K562 (cell line): ENCODE measurements around the gene MMP28. TPM values are rescaled to one million over a fixed set of nuclear protein-coding genes. Genes with fewer than 3 reads are reported as not detected.

ENCODE experiments used
- ZNF318 ChIP-seq, 2 experiments: fragments of 450-650 bp; IDR thresholded peaks; 2 replicates each; pipeline ENCODE4 v1.6.1; 2016; ENCODE audit warnings: mild to moderate bottlenecking in 2 of 2, borderline replicate concordance in 1 of 2, low read depth in 1 of 2, moderate library complexity in 1 of 2
- polyA plus RNA-seq, 8 experiments: library from polyadenylated mRNA; depleted of rRNA in 4 of 8; stranded (reverse) in 5 of 8; unstranded in 3 of 8; fragments of >200 nt; fragmentation: Nextera tagmentation in 2 of 8; fragmentation: Illumina TruSeq in 1 of 8; extraction: Ambion mirVana in 2 of 8; extraction: Trizol in 1 of 8; gene quantifications; 2 replicates each; pipeline versions ENCODE4 v1.2.1 to v1.2.3, GENCODE V29; 2011 to 2014; ENCODE audit warnings: inconsistent platforms in 1 of 8, missing spikeins in 1 of 8
- total RNA-seq, 7 experiments: library from RNA; depleted of rRNA in 6 of 7; stranded (reverse); fragments of >200 nt in 6 of 7; fragmentation: Illumina TruSeq in 2 of 7; extraction: Trizol in 2 of 7; gene quantifications; 2 replicates each; pipeline versions ENCODE4 v1.2.1 to v1.2.3, GENCODE V29; 2011 to 2021; ENCODE audit warnings: low replicate concordance in 1 of 7

Gene MMP28
- total and polyA plus RNA-seq, 9 of the 15 experiments (the other 6 are each of a cell fraction or from before 2014, with no cell fraction given): not detected

GRCh38 chr17:35768797-35769196 is 26.6 kb downstream of the MMP28 start (continued):
- no peak for TF ChIP-seq ZNF318 (IDR thresholded peaks at IDR 0.05; ENCODE audit: borderline replicate concordance in 1 of 2, low read depth in 1 of 2)
